ENCODE data around the gene SPON2. TPM values are rescaled to one million over a fixed set of nuclear protein-coding genes. Genes with fewer than 3 reads are reported as not detected.

SPON2 gene
- total RNA-seq, 2 donors from 2014 or later: 22.0 to 22.4 TPM

- H3K9ac ChIP-seq (ENCODE audit: low read depth in 2 of 2, low read length in 2 of 2): peak overlapping the region; percentile 26 to 56
- H3K27me3 ChIP-seq: no peaks in the 10 kb centered on the region
- no peak overlapping the region for H3K4me3 ChIP-seq
- TF ChIP-seq CTCF (IDR thresholded peaks at IDR 0.05): no peak
- H3K27ac ChIP-seq: peak overlapping the region; percentile 80
- peak; percentile 17 for DNase-seq
- intact Hi-C loops (cut with DNase I): no loop called here
- no peaks in the 10 kb centered on the region for H3K9me3 ChIP-seq
- H3K4me1 ChIP-seq: peaks cover 25% of the 10 kb centered on the region
- H3K36me3 ChIP-seq: no peaks in the 10 kb centered on the region
These were observed 30.7 kb upstream of the SPON2 start for GRCh38 chr4:1203026-1203616.

GRCh38 chr4:1202526-1203011 is 30.2 kb upstream of the SPON2 start:
- TF ChIP-seq CTCF (IDR thresholded peaks at IDR 0.05): no peak
- DNase-seq: peak; percentile 17
- intact Hi-C loops (cut with DNase I): no loop called here

GRCh38 chr4:1201851-1202525 is 29.6 kb upstream of the SPON2 start:
- H3K4me3 ChIP-seq: no peak overlapping the region
- intact Hi-C loops (cut with DNase I): no loop called here
- H3K4me1 ChIP-seq: peaks cover 16% of the 10 kb centered on the region
- DNase-seq: peak; percentile 53
- H3K27ac ChIP-seq: peak overlapping the region; percentile 80
- no peaks in the 10 kb centered on the region for H3K9me3 ChIP-seq
- TF ChIP-seq CTCF (IDR thresholded peaks at IDR 0.05): no peak
- H3K9ac ChIP-seq (ENCODE audit: low read depth in 2 of 2, low read length in 2 of 2): peak overlapping the region; percentile 6 to 56
- no peaks in the 10 kb centered on the region for H3K27me3 ChIP-seq
- H3K36me3 ChIP-seq: no peaks in the 10 kb centered on the region

More at GRCh38 chr4:1202526-1203011, 30.2 kb upstream of the SPON2 start:
- peak overlapping the region; percentile 80 for H3K27ac ChIP-seq
- peak overlapping the region; percentile 26 to 56 for H3K9ac ChIP-seq (ENCODE audit: low read depth in 2 of 2, low read length in 2 of 2)
- no peaks in the 10 kb centered on the region for H3K9me3 ChIP-seq
- H3K27me3 ChIP-seq: no peaks in the 10 kb centered on the region
- H3K36me3 ChIP-seq: no peaks in the 10 kb centered on the region
- H3K4me1 ChIP-seq: peaks cover 20% of the 10 kb centered on the region
- no peak overlapping the region for H3K4me3 ChIP-seq

- H3K4me3 ChIP-seq: peak overlapping the region; percentile 11
- H3K9ac ChIP-seq (ENCODE audit: low read depth in 2 of 2, low read length in 2 of 2): peak overlapping the region; percentile 58 to 82
- peaks cover 11% of the 10 kb centered on the region for H3K4me1 ChIP-seq
- no peaks in the 10 kb centered on the region for H3K36me3 ChIP-seq
- intact Hi-C loops (cut with DNase I): no loop called here
- TF ChIP-seq CTCF (IDR thresholded peaks at IDR 0.05): no peak
- H3K9me3 ChIP-seq: no peaks in the 10 kb centered on the region
- H3K27ac ChIP-seq: peak overlapping the region; percentile 80
- H3K27me3 ChIP-seq: no peaks in the 10 kb centered on the region
- DNase-seq: peak; percentile 55
These were observed 28.1 kb upstream of the SPON2 start for GRCh38 chr4:1200425-1201035.

- peak; percentile 19 for DNase-seq
- intact Hi-C loops (cut with DNase I): no loop called here
- peak overlapping the region; percentile 80 for H3K27ac ChIP-seq
- no peaks in the 10 kb centered on the region for H3K36me3 ChIP-seq
- peak overlapping the region; percentile 40 to 82 for H3K9ac ChIP-seq (ENCODE audit: low read depth in 2 of 2, low read length in 2 of 2)
- no peak for TF ChIP-seq CTCF (IDR thresholded peaks at IDR 0.05)
- H3K4me3 ChIP-seq: no peak overlapping the region
- H3K9me3 ChIP-seq: no peaks in the 10 kb centered on the region
- no peaks in the 10 kb centered on the region for H3K27me3 ChIP-seq
- H3K4me1 ChIP-seq: peaks cover 6% of the 10 kb centered on the region
These were observed 27.4 kb upstream of the SPON2 start for GRCh38 chr4:1199556-1200331.

Data from colonic mucosa (tissue), 4 donors.